BLaER1 (cell line): Measurements from ENCODE around the gene LAMA2.

Source experiments
- H3K27ac ChIP-seq: shearing (Covaris generic); formaldehyde crosslinking; 2 replicates; pipeline ENCODE4 v1.8.1; 2022
- H3K27me3 ChIP-seq: shearing (Covaris generic); formaldehyde crosslinking; 2 replicates; pipeline ENCODE4 v1.8.1; 2022
- H3K36me3 ChIP-seq: shearing (Covaris generic); formaldehyde crosslinking; 2 replicates; pipeline ENCODE4 v1.8.1; 2022
- H3K4me1 ChIP-seq: shearing (Covaris generic); formaldehyde crosslinking; 2 replicates; pipeline ENCODE4 v1.8.1; 2022
- H3K4me2 ChIP-seq: shearing (Covaris generic); formaldehyde crosslinking; 2 replicates; pipeline ENCODE4 v1.8.1; 2022
- H3K4me3 ChIP-seq: shearing (Covaris generic); formaldehyde crosslinking; 2 replicates; pipeline ENCODE4 v1.8.1; 2022
- H3K9ac ChIP-seq: shearing (Covaris generic); formaldehyde crosslinking; 2 replicates; pipeline ENCODE4 v1.8.1; 2022
- H3K9me3 ChIP-seq: shearing (Covaris generic); formaldehyde crosslinking; 2 replicates; pipeline ENCODE4 v1.8.1; 2022
- H4K20me1 ChIP-seq: shearing (Covaris generic); formaldehyde crosslinking; 2 replicates; pipeline ENCODE4 v1.8.1; 2022
- Cebpa-rat ChIP-seq: shearing (Covaris generic); IDR thresholded peaks from 2 replicates; pipeline ENCODE4 v1.8.1; 2022

LAMA2 gene

GRCh38 chr6:129267028-129267427 lies 384.1 kb downstream of the LAMA2 start:
- H3K36me3 ChIP-seq = no peaks in the 10 kb centered on the region
- TF ChIP-seq Cebpa-rat = no peak
- H3K27ac ChIP-seq = no peak overlapping the region
- no peaks in the 10 kb centered on the region for H3K9me3 ChIP-seq
- no peak overlapping the region for H3K4me2 ChIP-seq
- H3K4me1 ChIP-seq = no peaks in the 10 kb centered on the region
- H3K4me3 ChIP-seq = no peak overlapping the region
- no peaks in the 10 kb centered on the region for H3K27me3 ChIP-seq
- H3K9ac ChIP-seq = no peak overlapping the region
- no peaks in the 10 kb centered on the region for H4K20me1 ChIP-seq

GRCh38 chr6:129269076-129269475 lies 386.1 kb downstream of the LAMA2 start:
- Histone ChIP-seq H3K4me3 (no peak overlapping the region), H4K20me1 (no peaks in the 10 kb centered on the region), H3K4me2 (no peak overlapping the region), H3K9me3 (no peaks in the 10 kb centered on the region), H3K4me1 (no peaks in the 10 kb centered on the region), H3K36me3 (no peaks in the 10 kb centered on the region), H3K9ac (no peak overlapping the region), H3K27me3 (no peaks in the 10 kb centered on the region), H3K27ac (no peak overlapping the region)
- no peak for TF ChIP-seq Cebpa-rat

GRCh38 chr6:129269891-129270290 lies 387.0 kb downstream of the LAMA2 start:
- H3K4me1 ChIP-seq = no peaks in the 10 kb centered on the region
- H3K4me3 ChIP-seq = no peak overlapping the region
- no peak for TF ChIP-seq Cebpa-rat
- no peak overlapping the region for H3K27ac ChIP-seq
- H4K20me1 ChIP-seq = no peaks in the 10 kb centered on the region
- no peak overlapping the region for H3K4me2 ChIP-seq
- H3K27me3 ChIP-seq = no peaks in the 10 kb centered on the region
- H3K9me3 ChIP-seq = no peaks in the 10 kb centered on the region
- no peaks in the 10 kb centered on the region for H3K36me3 ChIP-seq
- H3K9ac ChIP-seq = no peak overlapping the region

GRCh38 chr6:129270450-129270849 lies 387.5 kb downstream of the LAMA2 start:
- Histone ChIP-seq H4K20me1 (no peaks in the 10 kb centered on the region), H3K27me3 (no peaks in the 10 kb centered on the region), H3K36me3 (no peaks in the 10 kb centered on the region), H3K27ac (no peak overlapping the region), H3K4me2 (no peak overlapping the region), H3K9ac (no peak overlapping the region), H3K9me3 (no peaks in the 10 kb centered on the region), H3K4me1 (no peaks in the 10 kb centered on the region), H3K4me3 (no peak overlapping the region)
- TF ChIP-seq Cebpa-rat = no peak

GRCh38 chr6:129273161-129273560 lies 390.2 kb downstream of the LAMA2 start:
- Histone ChIP-seq H3K27ac (no peak overlapping the region), H3K9ac (no peak overlapping the region), H4K20me1 (no peaks in the 10 kb centered on the region), H3K4me3 (no peak overlapping the region), H3K4me1 (peaks cover 4% of the 10 kb centered on the region; the same call in 1 of the 2 replicates), H3K4me2 (no peak overlapping the region), H3K27me3 (no peaks in the 10 kb centered on the region), H3K9me3 (no peaks in the 10 kb centered on the region), H3K36me3 (no peaks in the 10 kb centered on the region)
- no peak for TF ChIP-seq Cebpa-rat

- no peak overlapping the region for H3K4me3 ChIP-seq
- H3K27me3 ChIP-seq = no peaks in the 10 kb centered on the region
- H3K9ac ChIP-seq = no peak overlapping the region
- peaks cover 37% of the 10 kb centered on the region for H3K4me1 ChIP-seq
- H3K36me3 ChIP-seq = no peaks in the 10 kb centered on the region
- no peaks in the 10 kb centered on the region for H3K9me3 ChIP-seq
- no peaks in the 10 kb centered on the region for H4K20me1 ChIP-seq
- TF ChIP-seq Cebpa-rat = no peak
- H3K27ac ChIP-seq = no peak overlapping the region
- no peak overlapping the region for H3K4me2 ChIP-seq
Measured at GRCh38 chr6:129276461-129276860, 393.5 kb downstream of the LAMA2 start.

- no peak overlapping the region for H3K27ac ChIP-seq
- H4K20me1 ChIP-seq = no peaks in the 10 kb centered on the region
- no peaks in the 10 kb centered on the region for H3K9me3 ChIP-seq
- no peak overlapping the region for H3K9ac ChIP-seq
- H3K4me2 ChIP-seq = no peak overlapping the region
- H3K4me1 ChIP-seq = peaks cover 42% of the 10 kb centered on the region
- H3K4me3 ChIP-seq = no peak overlapping the region
- no peaks in the 10 kb centered on the region for H3K36me3 ChIP-seq
- H3K27me3 ChIP-seq = no peaks in the 10 kb centered on the region
- no peak for TF ChIP-seq Cebpa-rat
Measured at GRCh38 chr6:129276986-129277385, 394.0 kb downstream of the LAMA2 start.

- TF ChIP-seq Cebpa-rat = no peak
- no peaks in the 10 kb centered on the region for H3K27me3 ChIP-seq
- peak overlapping the region; percentile 73 for H3K4me2 ChIP-seq
Measured at GRCh38 chr6:129279343-129280292, 396.7 kb downstream of the LAMA2 start.

GRCh38 chr6:129280293-129280644 lies 397.3 kb downstream of the LAMA2 start:
- no peaks in the 10 kb centered on the region for H3K36me3 ChIP-seq
- peak overlapping the region; percentile 8; the same call in 1 of the 2 replicates for H3K4me3 ChIP-seq
- no peak for TF ChIP-seq Cebpa-rat
- peaks cover 47% of the 10 kb centered on the region for H3K4me1 ChIP-seq
- peak overlapping the region; percentile 45; the same call in 1 of the 2 replicates for H3K27ac ChIP-seq
- no peak overlapping the region for H3K9ac ChIP-seq
- no peaks in the 10 kb centered on the region for H4K20me1 ChIP-seq
- H3K27me3 ChIP-seq = no peaks in the 10 kb centered on the region
- H3K9me3 ChIP-seq = no peaks in the 10 kb centered on the region
- peak overlapping the region; percentile 73 for H3K4me2 ChIP-seq

More at GRCh38 chr6:129279343-129280292, 396.7 kb downstream of the LAMA2 start:
- Histone ChIP-seq H3K9ac (no peak overlapping the region), H3K9me3 (no peaks in the 10 kb centered on the region), H3K4me1 (peaks cover 47% of the 10 kb centered on the region), H4K20me1 (no peaks in the 10 kb centered on the region), H3K36me3 (no peaks in the 10 kb centered on the region), H3K27ac (peak overlapping the region; percentile 45; the same call in 1 of the 2 replicates), H3K4me3 (no peak overlapping the region)

GRCh38 chr6:129280749-129281148 lies 397.8 kb downstream of the LAMA2 start:
- Histone ChIP-seq H3K4me1 (peaks cover 47% of the 10 kb centered on the region), H4K20me1 (no peaks in the 10 kb centered on the region), H3K9me3 (no peaks in the 10 kb centered on the region), H3K27ac (peak overlapping the region; percentile 45; the same call in 1 of the 2 replicates), H3K4me3 (peak overlapping the region; percentile 8; the same call in 1 of the 2 replicates), H3K27me3 (no peaks in the 10 kb centered on the region), H3K9ac (no peak overlapping the region; the same call in 1 of the 2 replicates), H3K36me3 (no peaks in the 10 kb centered on the region), H3K4me2 (peak overlapping the region; percentile 73)
- no peak for TF ChIP-seq Cebpa-rat
